Nephron progenitor cell (in vitro differentiated cells): ENCODE measurements around the gene ADD2.

Experiments
- DNase-seq: peaks from one replicate; pipeline ENCODE4 v3.0.0; 2021
- H3K27ac Mint-ChIP-seq: 2 replicates; pipeline ENCODE4 v1.8.0; 2021; ENCODE audit warnings: mild to moderate bottlenecking, moderate library complexity, mixed read lengths
- H3K27me3 Mint-ChIP-seq: 2 replicates; pipeline ENCODE4 v1.8.0; 2021; ENCODE audit warnings: mild to moderate bottlenecking, low read depth, mixed read lengths; ENCODE audit not compliant: poor library complexity
- H3K36me3 Mint-ChIP-seq: 2 replicates; pipeline ENCODE4 v1.8.0; 2021; ENCODE audit warnings: low read depth, mixed read lengths
- H3K4me1 Mint-ChIP-seq: 2 replicates; pipeline ENCODE4 v1.8.0; 2021; ENCODE audit warnings: mixed read lengths
- H3K4me3 Mint-ChIP-seq: 2 replicates; pipeline ENCODE4 v1.8.0; 2021; ENCODE audit warnings: mild to moderate bottlenecking, moderate library complexity, mixed read lengths
- H3K9me3 Mint-ChIP-seq: 2 replicates; pipeline ENCODE4 v1.8.0; 2021; ENCODE audit warnings: mild to moderate bottlenecking, moderate library complexity, mixed read lengths
- TF ChIP-seq, protein P1 (sequence below): fragments of 200-600 bp; sonication (generic); IDR thresholded peaks from 2 replicates; pipeline ENCODE4 v1.5.0; 2021; ENCODE audit warnings: antibody characterized with exemption

The ADD2 gene

DNA sequence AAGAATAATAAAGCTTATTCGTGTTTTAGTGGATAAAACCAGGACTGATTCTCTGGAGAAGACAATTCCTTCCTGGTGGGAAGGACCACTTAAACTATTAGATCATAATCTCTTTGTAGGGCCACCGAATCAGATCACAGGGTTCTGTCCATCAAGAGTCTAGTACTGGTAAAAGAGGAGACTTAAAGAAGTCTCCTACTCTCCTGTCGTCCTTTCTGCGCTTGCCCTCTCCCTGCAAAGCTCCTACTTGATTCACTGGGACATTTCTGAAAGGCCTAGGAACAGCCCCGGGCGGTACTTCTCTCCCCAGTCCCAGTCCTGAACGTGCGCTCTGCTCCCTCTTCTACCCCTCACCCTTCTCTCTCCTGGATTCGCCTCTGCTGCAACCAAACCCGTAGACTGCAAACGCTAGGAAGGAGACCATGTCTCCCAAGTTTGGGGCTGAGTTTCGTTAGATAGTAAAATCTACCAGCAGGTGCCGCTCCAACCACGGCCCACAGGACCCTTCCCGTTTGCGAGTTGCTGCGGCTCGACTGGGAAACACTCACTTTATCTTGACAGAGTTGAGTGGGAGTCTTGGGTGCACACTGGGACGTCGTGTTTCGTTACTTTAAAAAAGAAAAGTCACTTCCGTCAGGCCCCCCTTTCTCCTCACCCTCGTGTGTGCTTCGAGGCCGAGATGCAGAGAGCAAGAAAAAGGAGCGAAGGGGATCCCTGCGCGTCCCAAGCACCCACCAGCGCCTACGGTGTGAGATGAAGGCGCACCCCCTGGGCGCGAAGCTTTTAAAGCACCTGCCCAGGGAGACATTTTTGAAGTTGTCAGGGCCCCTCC lies 21.5 kb upstream of the ADD2 start:
- peak; percentile 74 for DNase-seq
- Mint-ChIP-seq H3K27me3 (peaks cover 95% of the 10 kb centered on the region), H3K9me3 (peaks cover 13% of the 10 kb centered on the region), H3K27ac (no peak overlapping the region), H3K36me3 (no peaks in the 10 kb centered on the region), H3K4me3 (peak overlapping the region; percentile 81), H3K4me1 (peaks cover 11% of the 10 kb centered on the region)
- TF ChIP-seq, protein P1, sequence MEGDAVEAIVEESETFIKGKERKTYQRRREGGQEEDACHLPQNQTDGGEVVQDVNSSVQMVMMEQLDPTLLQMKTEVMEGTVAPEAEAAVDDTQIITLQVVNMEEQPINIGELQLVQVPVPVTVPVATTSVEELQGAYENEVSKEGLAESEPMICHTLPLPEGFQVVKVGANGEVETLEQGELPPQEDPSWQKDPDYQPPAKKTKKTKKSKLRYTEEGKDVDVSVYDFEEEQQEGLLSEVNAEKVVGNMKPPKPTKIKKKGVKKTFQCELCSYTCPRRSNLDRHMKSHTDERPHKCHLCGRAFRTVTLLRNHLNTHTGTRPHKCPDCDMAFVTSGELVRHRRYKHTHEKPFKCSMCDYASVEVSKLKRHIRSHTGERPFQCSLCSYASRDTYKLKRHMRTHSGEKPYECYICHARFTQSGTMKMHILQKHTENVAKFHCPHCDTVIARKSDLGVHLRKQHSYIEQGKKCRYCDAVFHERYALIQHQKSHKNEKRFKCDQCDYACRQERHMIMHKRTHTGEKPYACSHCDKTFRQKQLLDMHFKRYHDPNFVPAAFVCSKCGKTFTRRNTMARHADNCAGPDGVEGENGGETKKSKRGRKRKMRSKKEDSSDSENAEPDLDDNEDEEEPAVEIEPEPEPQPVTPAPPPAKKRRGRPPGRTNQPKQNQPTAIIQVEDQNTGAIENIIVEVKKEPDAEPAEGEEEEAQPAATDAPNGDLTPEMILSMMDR = peak; percentile 65

DNA sequence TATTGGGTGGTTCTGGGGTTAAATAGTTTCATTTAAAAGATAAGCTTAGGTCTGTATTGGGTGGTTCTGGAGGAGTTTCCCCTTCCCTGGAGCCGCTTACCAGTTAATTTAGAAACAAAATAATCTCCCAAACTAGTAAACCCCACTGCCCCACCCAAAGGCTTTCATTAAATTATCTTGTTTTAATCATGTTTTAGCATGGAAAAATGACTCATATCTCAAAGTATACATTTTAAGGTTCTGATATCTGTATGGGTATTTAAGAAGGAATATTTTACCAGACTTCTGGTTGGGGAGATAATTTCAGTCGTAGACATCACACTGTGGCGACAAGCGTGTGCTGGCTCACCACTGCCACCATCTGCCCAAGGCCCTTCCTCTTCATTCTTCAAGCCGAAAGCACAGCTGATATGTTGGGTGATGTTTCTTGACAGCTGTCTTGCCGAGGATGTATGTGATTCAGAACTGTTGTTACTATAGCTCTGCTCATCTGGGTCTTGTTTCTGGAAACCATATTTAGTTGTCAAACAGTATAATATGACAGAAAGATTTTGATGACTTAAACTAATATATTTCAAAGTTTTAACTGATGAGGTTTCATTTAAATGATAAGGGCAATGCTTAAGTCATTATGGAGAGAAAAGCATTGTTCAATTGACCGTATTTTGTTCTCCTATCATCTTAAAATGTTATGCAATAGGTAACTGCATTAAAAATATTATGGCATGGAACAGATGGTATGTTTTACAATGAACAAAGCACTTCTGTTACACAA lies 17.3 kb upstream of the ADD2 start:
- Mint-ChIP-seq H3K4me1 (peaks cover 11% of the 10 kb centered on the region), H3K36me3 (no peaks in the 10 kb centered on the region), H3K27me3 (peaks cover 54% of the 10 kb centered on the region), H3K27ac (no peak overlapping the region), H3K9me3 (no peaks in the 10 kb centered on the region), H3K4me3 (no peak overlapping the region)
- DNase-seq = peak; percentile 21
- TF ChIP-seq, protein P1 = peak; percentile 47

DNA sequence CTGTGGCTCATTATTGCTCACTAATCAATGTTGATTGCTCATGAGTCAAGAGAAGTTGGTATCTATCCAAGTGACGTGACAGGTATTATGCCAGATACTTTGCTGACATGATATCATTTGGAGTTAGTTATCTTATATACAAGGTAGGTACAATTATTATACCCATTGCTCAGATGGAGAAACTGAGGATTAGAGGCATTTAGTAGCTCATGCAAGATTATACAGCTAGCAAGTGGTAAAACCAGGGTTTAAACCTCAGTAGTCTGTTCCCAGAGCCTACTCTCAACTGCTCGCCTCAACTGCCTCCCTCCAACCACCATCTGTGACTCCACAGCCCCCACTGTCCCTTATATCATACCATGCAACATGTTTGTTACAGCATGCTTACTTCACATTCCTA lies 16.3 kb upstream of the ADD2 start:
- Mint-ChIP-seq H3K9me3 (no peaks in the 10 kb centered on the region), H3K27ac (no peak overlapping the region), H3K27me3 (peaks cover 44% of the 10 kb centered on the region), H3K4me3 (no peak overlapping the region), H3K4me1 (peaks cover 4% of the 10 kb centered on the region), H3K36me3 (no peaks in the 10 kb centered on the region)
- no peak for DNase-seq
- TF ChIP-seq, protein P1 = no peak

DNA sequence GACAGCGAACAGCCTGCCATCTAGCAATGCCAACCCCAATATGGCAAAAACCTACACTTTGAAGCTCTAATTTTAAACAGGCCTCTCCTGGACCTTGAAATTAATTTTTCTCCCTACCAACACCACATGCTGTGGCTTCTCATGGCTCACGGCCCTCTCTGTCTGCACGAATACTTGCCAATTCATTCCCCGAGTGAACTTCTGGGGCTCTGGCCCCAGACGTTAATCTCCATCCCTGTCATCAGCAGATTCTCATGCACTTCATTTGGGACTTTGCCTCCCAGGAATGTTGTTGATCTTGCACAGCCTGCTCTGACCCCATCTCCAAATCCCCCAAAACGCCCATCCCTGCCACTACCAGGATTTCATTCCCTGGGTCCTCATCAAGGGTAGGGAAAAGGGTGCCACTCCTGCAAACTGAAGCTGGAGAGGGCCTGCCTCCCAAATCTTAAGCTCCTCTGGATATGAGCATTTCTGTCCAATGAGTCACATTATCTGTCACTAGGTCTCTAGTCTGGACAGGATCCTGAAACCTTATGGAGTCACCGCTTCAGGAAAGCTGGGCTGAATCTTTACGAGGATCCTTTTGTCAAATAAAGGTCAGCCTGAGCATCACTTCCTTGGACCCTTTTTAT lies 12.0 kb upstream of the ADD2 start:
- TF ChIP-seq, protein P1 = no peak
- H3K27me3 Mint-ChIP-seq = peaks cover 15% of the 10 kb centered on the region
- H3K4me1 Mint-ChIP-seq = peaks cover under 1% of the 10 kb centered on the region
- H3K36me3 Mint-ChIP-seq = no peaks in the 10 kb centered on the region
- DNase-seq = no peak
- no peak overlapping the region for H3K27ac Mint-ChIP-seq
- no peaks in the 10 kb centered on the region for H3K9me3 Mint-ChIP-seq
- no peak overlapping the region for H3K4me3 Mint-ChIP-seq

DNA sequence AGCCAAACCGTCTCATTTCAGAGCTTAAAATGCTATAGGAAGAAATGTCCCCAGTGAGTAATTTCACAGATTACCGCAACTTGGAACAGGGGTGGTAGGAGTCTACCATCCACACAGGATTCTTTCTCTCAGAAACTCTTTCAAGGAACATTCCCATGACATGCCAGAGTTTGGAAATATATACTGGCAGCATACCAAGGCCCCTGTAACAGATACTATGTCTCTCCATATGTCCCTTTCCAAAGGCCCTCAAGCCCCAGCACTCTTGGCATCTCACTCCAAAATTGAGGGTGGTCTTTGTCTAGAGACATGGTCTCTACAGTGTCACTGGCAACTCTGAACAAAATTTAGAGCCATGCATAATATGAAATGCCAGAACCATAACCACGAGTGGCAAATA lies 11.5 kb upstream of the ADD2 start:
- TF ChIP-seq, protein P1 = no peak
- Mint-ChIP-seq H3K9me3 (no peaks in the 10 kb centered on the region), H3K36me3 (no peaks in the 10 kb centered on the region), H3K27ac (no peak overlapping the region), H3K4me1 (no peaks in the 10 kb centered on the region), H3K27me3 (peaks cover 18% of the 10 kb centered on the region), H3K4me3 (no peak overlapping the region)
- DNase-seq = no peak
